Stimulated activated CD8-positive, alpha-beta memory T cell treated with anti-CD3 and anti-CD28 coated beads, Interleukin-7, amount 100 ng/mL, for 1 hour (primary cell): ENCODE measurements around the gene LEFTY1.

Source experiments
- DNase-seq, 2 donors: peaks; one replicate each; pipeline ENCODE4 v3.0.0-alpha.2; 2020; ENCODE audit warnings: low read depth in 2 of 2

Gene LEFTY1

DNA sequence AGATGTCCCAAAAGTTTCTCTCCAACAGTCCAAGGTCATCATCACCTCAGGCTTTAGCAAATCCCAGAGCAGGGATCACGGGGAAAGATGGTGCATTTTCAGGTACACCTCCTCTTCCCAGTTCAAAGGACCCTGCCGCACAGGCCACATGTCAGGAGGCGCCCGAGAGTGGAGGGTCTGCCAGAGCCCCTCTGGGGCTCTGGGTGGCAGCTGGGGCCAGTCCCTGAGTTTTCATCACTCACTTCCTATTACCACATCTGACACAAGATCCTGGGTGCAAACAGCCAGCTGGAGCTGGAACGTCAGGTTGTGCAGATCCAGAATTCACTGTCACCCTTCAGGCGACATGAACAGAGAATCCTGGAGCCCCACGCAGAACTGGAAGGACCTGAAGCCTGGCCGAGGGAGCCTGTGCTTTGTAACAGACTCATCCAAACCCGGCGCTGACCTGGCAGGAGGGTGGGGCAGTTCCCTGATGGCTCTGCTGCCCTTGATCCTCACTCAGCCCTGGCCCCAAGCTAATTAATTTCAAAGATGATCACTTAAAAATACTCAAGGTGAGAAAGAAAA is 15.6 kb downstream of the LEFTY1 start:
- no peak for DNase-seq

- DNase-seq: no peak
These were observed 16.9 kb downstream of the LEFTY1 start for GRCh38 chr1:225872075-225872430.

- DNase-seq: no peak
These were observed 17.4 kb downstream of the LEFTY1 start for GRCh38 chr1:225871359-225872074.

DNA sequence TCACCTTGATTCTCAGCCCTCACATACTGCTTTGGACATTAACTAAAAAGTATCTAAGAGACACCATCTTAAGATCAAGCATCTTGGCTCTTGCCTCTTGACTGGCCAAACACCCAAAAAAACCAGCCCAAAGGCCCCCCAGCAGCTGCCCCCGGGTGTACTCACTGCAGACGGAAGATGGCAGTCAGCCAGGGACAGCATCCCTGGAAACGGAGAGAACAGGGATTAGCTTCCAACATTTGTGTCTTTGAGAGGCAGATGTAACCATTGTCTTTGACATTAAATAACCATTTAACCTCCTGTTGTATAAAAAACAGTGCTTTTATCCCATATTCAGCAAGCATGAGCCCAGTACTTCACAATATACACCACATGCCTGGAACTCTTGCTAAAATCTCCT is 18.0 kb downstream of the LEFTY1 start:
- DNase-seq: no peak

DNA sequence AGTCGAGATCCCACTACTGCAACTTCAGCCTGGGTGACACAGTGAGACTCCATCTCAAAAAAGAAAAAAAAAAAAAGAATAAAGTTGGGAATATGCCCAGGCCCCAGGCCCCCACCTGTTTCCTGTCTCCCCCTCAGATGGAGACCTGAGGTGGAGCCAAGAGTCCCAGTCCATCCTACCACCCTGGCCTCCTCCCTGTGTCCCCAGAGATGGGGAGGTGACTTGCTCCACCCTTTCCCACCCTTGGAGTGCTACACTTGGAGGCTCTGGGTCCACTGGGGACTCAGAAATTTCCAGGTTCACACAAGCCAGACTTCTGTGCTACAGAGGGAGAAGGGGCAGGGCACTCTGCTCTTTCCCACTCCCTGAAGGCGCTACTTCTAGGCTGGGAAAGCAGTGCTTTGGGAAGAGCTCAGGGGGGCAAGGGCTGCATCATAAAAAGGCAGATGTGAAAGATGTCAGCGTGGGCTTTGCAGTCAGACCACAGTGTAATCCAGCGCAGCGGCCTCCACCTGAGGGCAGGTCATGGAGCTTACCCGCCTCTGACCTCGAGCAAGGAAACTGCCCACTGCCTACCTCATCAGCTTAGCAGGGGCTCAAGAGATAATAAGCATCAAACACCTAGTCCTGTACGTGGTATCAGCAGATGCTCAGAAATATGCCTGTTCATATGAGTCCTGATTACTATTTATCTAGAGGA is 20.2 kb downstream of the LEFTY1 start:
- no peak for DNase-seq

DNA sequence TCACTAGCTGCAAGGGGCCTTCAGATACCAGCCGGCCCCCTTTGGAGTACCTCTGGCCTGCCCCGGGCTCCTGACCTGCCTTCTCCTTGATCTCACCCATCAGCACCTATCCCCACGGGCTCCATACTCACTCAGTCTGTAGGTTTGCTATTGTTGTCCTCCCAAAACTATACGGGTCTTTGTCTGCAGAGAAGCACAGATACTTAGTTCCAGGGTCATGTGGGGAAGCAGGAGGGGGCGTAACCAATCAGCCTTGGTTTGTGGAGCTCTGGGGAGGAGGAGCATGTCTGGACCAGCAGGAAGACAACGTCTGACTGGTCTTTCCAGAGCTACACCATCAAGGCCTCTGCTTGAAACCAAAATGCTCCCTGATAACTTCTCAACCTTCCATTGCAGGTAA is 22.0 kb downstream of the LEFTY1 start:
- no peak for DNase-seq

GRCh38 chr1:225866061-225866837 is 22.7 kb downstream of the LEFTY1 start:
- DNase-seq: peak; percentile 35 to 49

DNA sequence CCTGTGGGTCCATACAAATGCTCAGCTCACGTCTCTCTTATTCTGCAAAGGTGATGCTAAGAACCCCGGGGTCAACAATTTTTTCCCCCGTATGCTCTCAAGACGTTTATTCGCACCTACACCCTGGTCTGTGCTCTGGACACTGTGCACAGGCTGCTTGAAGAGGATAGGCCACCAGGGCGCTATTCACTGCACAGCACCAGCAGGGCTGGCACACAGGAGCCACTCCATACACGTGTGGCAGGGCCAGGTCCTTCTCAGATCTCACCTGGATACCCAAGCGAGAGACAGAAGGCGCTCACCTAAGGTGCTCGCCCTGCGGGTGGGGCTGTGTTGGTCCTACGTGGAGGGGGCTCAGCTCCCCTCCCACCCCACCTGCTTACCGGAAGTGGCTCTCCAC is 23.4 kb downstream of the LEFTY1 start:
- no peak for DNase-seq

- DNase-seq: no peak
These were observed 25.8 kb downstream of the LEFTY1 start for GRCh38 chr1:225863167-225863566.

GRCh38 chr1:225862581-225862950 is 26.4 kb downstream of the LEFTY1 start:
- no peak for DNase-seq

- DNase-seq: no peak
These were observed 26.9 kb downstream of the LEFTY1 start for GRCh38 chr1:225861834-225862580.

GRCh38 chr1:225860876-225861441 is 28.0 kb downstream of the LEFTY1 start:
- no peak for DNase-seq

DNA sequence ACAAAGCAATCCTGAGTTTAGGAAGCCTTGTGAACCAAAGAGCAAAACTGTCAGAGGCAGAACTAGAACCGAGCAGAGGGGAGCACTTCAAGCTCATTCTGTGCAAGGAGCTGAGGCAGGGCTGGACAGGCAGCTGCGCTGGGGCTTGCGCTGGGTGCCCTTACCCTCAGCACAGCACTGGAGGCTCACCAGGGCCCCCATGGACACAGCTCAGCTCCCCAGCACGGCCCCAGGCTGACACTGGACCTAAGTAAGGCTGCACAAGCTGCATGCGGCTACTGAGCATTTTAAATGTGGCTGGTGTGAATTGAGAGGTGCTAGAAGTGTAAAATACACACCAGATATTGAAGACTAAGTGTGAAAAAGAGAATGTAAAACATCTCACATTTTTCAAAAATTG is 28.8 kb downstream of the LEFTY1 start:
- no peak for DNase-seq

- no peak for DNase-seq
These were observed 29.8 kb downstream of the LEFTY1 start for GRCh38 chr1:225859151-225859550.

DNA sequence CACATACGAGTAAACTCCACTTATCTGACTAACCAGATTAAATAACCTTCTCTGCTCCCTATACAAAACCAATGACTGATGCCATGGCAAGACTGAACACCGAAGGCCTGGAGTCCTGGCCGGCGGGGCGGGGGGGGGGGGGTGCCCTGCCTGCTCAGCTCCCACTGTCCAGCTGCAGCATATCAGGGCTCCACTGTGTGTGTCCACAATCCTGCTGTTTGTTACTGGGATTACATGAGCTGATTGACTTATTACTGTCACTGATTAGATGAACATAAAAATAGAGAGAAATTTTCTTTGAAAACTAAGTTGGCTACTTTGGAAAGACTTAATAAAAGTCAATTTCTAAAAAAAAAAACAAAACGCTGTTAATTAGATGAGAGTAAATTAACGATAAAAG is 31.7 kb downstream of the LEFTY1 start:
- DNase-seq: no peak

DNA sequence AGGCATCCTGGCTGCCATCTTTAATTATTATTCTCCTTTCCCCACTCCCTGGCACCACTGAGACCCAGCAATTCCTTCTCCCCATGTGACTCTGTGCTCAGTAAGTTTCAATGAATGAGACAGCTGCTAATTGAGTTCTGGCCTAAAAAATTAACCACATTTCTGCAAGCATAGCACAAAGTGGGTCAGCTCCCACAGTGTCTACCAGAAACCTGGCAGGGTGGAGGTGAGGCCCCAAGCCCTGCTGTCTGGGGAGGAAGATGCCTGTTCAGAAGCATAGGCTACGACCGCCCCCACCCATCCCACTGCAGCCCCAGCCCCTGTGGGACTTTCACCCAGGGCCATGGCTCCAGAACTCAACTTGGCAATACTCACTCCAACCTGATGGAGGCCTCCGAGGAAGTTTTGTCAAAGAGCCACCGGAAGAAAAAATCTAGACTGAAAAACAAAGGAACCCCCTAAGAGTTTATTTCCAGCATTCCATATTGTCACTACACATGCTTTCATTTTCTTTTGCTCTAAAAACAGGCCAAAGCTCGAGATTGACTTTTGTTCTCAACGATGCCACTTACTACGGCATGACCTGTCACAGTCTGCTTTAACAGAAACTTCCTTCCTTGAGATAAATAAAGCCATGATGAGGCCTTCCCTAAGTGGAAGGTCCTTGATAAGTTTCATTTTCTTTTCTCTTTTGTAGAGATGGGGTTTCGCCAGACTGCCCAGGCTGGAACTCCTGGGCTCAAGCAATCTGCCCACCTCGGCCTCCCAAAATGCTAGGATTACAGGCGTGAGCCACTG is 33.2 kb downstream of the LEFTY1 start:
- no peak for DNase-seq

GRCh38 chr1:225853441-225853840 is 35.5 kb downstream of the LEFTY1 start:
- DNase-seq: no peak

DNA sequence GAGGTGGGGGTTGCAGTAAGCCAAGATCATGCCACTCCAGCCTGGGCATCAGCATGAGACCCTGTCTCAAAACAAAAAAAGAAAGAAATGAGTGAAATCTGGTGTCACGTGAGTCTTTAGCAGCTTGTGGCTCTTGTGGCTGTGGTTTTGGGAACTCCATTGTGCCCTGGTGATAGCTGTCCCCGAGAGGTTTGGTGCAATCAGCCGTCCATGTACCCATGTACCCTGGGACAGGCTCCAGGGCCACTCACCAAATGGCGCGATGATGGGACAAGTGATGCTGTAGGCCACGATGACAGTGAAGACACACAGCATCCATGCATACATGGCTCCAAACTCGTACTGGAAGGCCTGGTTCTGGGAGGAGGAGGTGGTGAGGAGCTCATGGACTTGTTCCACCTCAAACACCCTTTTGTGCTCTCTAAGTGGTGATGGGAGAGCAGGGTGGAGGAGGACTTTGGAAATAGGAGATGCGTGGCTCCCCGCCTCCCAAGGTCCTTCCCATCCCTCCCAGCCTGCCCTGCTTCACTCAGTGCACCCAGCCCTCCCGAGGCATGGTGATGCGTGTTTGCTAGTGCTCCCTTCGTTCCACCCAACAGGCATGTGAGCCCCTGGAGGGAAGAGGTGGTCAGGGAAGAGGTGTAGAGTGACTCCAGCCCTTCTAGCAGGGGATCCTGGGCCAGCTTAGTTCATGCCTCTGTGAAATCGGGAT is 36.4 kb downstream of the LEFTY1 start:
- no peak for DNase-seq

- DNase-seq: no peak
These were observed 37.1 kb downstream of the LEFTY1 start for GRCh38 chr1:225851805-225852204.

- no peak for DNase-seq
These were observed 38.6 kb downstream of the LEFTY1 start for GRCh38 chr1:225850370-225850769.
